ENCODE data around the gene ENTPD2. TPM values are rescaled to one million over a fixed set of nuclear protein-coding genes. Genes with fewer than 3 reads are reported as not detected.

ENTPD2 gene
- total RNA-seq, 4 donors from 2014 or later = 10.1 to 14.7 (median 12.1) TPM

GRCh38 chr9:137085920-137086530, 32.2 kb upstream of the ENTPD2 start:
- no peak for DNase-seq (ENCODE audit: low spot score in 2 of 2)
- TF ChIP-seq POLR2A (IDR thresholded peaks at IDR 0.05) (no peak), CTCF (IDR thresholded peaks at IDR 0.05) (no peak)
- H3K4me3 ChIP-seq (ENCODE audit: low read depth, poor library complexity, severe bottlenecking) = peak overlapping the region; percentile 44
- intact Hi-C loops (cut with DNase I; ENCODE audit: low total_unique reads) = no loop called here
- 1 to 3% methylated on average over 27 to 47 of the region's 58 CpGs for WGBS, 2 donors

- H3K4me3 ChIP-seq (ENCODE audit: low read depth, poor library complexity, severe bottlenecking) = no peak overlapping the region
- 56 to 64% methylated on average over 9 of the region's 9 CpGs for WGBS, 2 donors
- no peak for DNase-seq (ENCODE audit: low spot score in 2 of 2)
- TF ChIP-seq POLR2A (IDR thresholded peaks at IDR 0.05) (no peak), CTCF (IDR thresholded peaks at IDR 0.05) (no peak)
- intact Hi-C loops (cut with DNase I; ENCODE audit: low total_unique reads) = no loop called here
These were observed 30.7 kb upstream of the ENTPD2 start for GRCh38 chr9:137084526-137084925.

- no peak overlapping the region for H3K4me3 ChIP-seq (ENCODE audit: low read depth, poor library complexity, severe bottlenecking)
- intact Hi-C loops (cut with DNase I; ENCODE audit: low total_unique reads) = no loop called here
- no peak for TF ChIP-seq POLR2A (IDR thresholded peaks at IDR 0.05)
- TF ChIP-seq CTCF (IDR thresholded peaks at IDR 0.05) = no peak
- whole genome bisulfite sequencing, 2 donors = 25 to 33% methylated on average over 4 to 11 of the region's 12 CpGs
- DNase-seq (ENCODE audit: low spot score in 2 of 2) = peak; percentile 81 to 94
These were observed 29.6 kb upstream of the ENTPD2 start for GRCh38 chr9:137083394-137084004.

GRCh38 chr9:137082925-137083290, 29.0 kb upstream of the ENTPD2 start:
- TF ChIP-seq POLR2A (IDR thresholded peaks at IDR 0.05) (no peak), CTCF (IDR thresholded peaks at IDR 0.05) (no peak)
- intact Hi-C loops (cut with DNase I; ENCODE audit: low total_unique reads) = no loop called here
- no peak overlapping the region for H3K4me3 ChIP-seq (ENCODE audit: low read depth, poor library complexity, severe bottlenecking)
- DNase-seq (ENCODE audit: low spot score in 2 of 2) = no peak
- WGBS, 2 donors = 72 to 74% methylated on average over 7 to 8 of the region's 8 CpGs

- intact Hi-C loops (cut with DNase I; ENCODE audit: low total_unique reads) = no loop called here
- WGBS, 2 donors = 93 to 95% methylated on average over 6 to 7 of the region's 16 CpGs
- no peak for DNase-seq (ENCODE audit: low spot score in 2 of 2)
- no peak overlapping the region for H3K4me3 ChIP-seq (ENCODE audit: low read depth, poor library complexity, severe bottlenecking)
- TF ChIP-seq CTCF (IDR thresholded peaks at IDR 0.05) (no peak), POLR2A (IDR thresholded peaks at IDR 0.05) (no peak)
These were observed 28.5 kb upstream of the ENTPD2 start for GRCh38 chr9:137082222-137082924.
